Measurements from ENCODE around the gene UQCRC1. TPM values are rescaled to one million over a fixed set of nuclear protein-coding genes. Genes with fewer than 3 reads are reported as not detected.
A peak's percentile ranks its signal among the peaks of the same experiment; 100 is the strongest.
"Not testable (repeated sequence)": the region's sequence is repeated elsewhere in the genome, so short reads cannot be mapped to it uniquely, and the experiment has no call there.

The UQCRC1 gene
- polyA plus RNA-seq, 3 donors, result 326 to 409 (median 350) TPM

DNA sequence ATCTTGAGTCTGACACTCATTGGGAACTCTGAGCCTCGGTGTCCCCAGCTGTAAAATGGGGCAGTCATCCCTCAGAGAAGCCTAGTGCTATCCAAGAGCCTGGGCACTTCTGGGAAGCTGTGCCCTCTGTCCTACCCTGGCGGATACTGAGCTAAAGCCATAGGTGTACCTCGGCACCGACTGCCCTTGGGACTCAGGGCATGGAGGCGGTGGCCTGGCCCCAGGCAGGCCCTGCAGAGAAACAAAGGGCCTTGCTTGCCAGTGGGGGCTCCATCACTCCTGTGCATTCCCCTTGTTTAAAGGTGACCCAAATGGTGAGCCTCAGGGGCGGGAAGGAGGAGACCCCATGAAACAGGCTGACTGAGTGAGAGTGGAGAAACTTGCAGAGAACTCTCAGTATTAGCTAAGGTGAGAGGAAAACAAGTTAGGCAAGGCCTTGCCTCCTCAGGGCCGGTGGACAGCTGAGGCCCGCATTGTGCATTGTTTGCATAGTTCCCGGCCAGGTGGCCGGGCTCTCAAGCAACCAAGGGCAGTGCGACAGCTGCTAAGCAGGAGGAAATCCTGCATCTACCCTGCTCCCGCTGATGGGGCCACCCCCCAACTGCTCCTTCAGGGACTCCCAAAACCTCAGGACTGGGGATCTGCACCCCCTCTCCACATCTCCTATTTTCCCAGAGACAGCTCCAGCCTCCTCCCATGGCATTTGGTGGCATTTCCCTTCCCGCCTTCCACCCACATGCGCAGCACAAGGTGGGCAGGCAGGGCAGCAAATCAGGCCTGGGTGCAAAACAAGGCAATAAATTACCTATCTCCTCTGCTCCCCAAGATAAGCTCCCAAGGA lies 57.1 kb downstream of the UQCRC1 start:
- peaks cover 75 to 81% of the 10 kb centered on the region in 2 donors for H3K4me1 ChIP-seq (ENCODE audit: control insufficient read depth in 1 of 2, insufficient read depth in 2 of 2, low read length in 2 of 2)
- H3K4me3 Mint-ChIP-seq, result no peak overlapping the region
- peaks cover 41 to 68% of the 10 kb centered on the region in 2 donors for H3K36me3 Mint-ChIP-seq
- no peaks in the 10 kb centered on the region for H3K9me3 Mint-ChIP-seq
- TF ChIP-seq, protein P1, sequence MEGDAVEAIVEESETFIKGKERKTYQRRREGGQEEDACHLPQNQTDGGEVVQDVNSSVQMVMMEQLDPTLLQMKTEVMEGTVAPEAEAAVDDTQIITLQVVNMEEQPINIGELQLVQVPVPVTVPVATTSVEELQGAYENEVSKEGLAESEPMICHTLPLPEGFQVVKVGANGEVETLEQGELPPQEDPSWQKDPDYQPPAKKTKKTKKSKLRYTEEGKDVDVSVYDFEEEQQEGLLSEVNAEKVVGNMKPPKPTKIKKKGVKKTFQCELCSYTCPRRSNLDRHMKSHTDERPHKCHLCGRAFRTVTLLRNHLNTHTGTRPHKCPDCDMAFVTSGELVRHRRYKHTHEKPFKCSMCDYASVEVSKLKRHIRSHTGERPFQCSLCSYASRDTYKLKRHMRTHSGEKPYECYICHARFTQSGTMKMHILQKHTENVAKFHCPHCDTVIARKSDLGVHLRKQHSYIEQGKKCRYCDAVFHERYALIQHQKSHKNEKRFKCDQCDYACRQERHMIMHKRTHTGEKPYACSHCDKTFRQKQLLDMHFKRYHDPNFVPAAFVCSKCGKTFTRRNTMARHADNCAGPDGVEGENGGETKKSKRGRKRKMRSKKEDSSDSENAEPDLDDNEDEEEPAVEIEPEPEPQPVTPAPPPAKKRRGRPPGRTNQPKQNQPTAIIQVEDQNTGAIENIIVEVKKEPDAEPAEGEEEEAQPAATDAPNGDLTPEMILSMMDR (IDR thresholded peaks at IDR 0.05), result no peak
- peaks cover 69% of the 10 kb centered on the region for H3K4me1 Mint-ChIP-seq
- H3K9me3 ChIP-seq (replicated peaks in 1 of 2; ENCODE audit: control insufficient read depth in 1 of 2, insufficient read depth in 1 of 2, low read length in 2 of 2), result no peaks in the 10 kb centered on the region
- H3K4me2 ChIP-seq (replicated peaks; ENCODE audit: extremely low read depth, low read length, poor library complexity, severe bottlenecking), result peak overlapping the region; percentile 60
- peaks cover 14% of the 10 kb centered on the region for H4K20me1 ChIP-seq (ENCODE audit: insufficient read depth, low read length)
- peak overlapping the region in 1 of 3 experiments; percentile 15 for H3K4me3 ChIP-seq (replicated peaks in 1 of 3; ENCODE audit: low read depth in 2 of 3, low read length in 3 of 3)
- H3K36me3 ChIP-seq (replicated peaks in 1 of 2; ENCODE audit: control insufficient read depth in 1 of 2, insufficient read depth in 2 of 2, low read length in 2 of 2), result peaks cover 19 to 30% of the 10 kb centered on the region in 2 donors
- no peaks in the 10 kb centered on the region for H3K27me3 ChIP-seq (ENCODE audit: control insufficient read depth in 2 of 2, insufficient read depth in 2 of 2, low read length in 2 of 2)
- WGBS (ENCODE audit: insufficient coverage), result 90% methylated on average over 14 of the region's 14 CpGs
- peak overlapping the region; percentile 66 to 88 (median 82) for H3K27ac Mint-ChIP-seq
- H2AFZ ChIP-seq (ENCODE audit: insufficient read depth, low read depth, low read length, poor library complexity, severe bottlenecking), result no peak overlapping the region
- no peak overlapping the region for H3K9ac ChIP-seq (ENCODE audit: insufficient read depth, low read length, poor library complexity, severe bottlenecking)
- intact Hi-C loops (cut with micrococcal nuclease), result loop anchor here in 1 of 2 donors (10.0 kb wide), 1 partner anchor 132 kb away; the partner anchor contains the start of gene NCKIPSD
- peaks cover 0 to 2% (median 0%) of the 10 kb centered on the region in 3 donors for H3K27me3 Mint-ChIP-seq (ENCODE audit: low read depth in 3 of 3)
- peaks cover 67% of the 10 kb centered on the region for H3K79me2 ChIP-seq (ENCODE audit: insufficient read depth, low read length)
- no peak for DNase-seq
- H3K27ac ChIP-seq (ENCODE audit: low read depth in 1 of 2, low read length in 2 of 2), result peak overlapping the region; percentile 49 to 77

GRCh38 chr3:48551651-48552050 lies 57.8 kb downstream of the UQCRC1 start:
- Histone ChIP-seq H3K27ac (ENCODE audit: low read depth in 1 of 2, low read length in 2 of 2) (peak overlapping the region in 1 of 2 donors; percentile 77), H3K79me2 (ENCODE audit: insufficient read depth, low read length) (peaks cover 67% of the 10 kb centered on the region), H4K20me1 (ENCODE audit: insufficient read depth, low read length) (peaks cover 14% of the 10 kb centered on the region), H3K4me1 (ENCODE audit: control insufficient read depth in 1 of 2, insufficient read depth in 2 of 2, low read length in 2 of 2) (peaks cover 70 to 77% of the 10 kb centered on the region in 2 donors), H3K36me3 (replicated peaks in 1 of 2; ENCODE audit: control insufficient read depth in 1 of 2, insufficient read depth in 2 of 2, low read length in 2 of 2) (peaks cover 26 to 37% of the 10 kb centered on the region in 2 donors)
- H3K4me3 Mint-ChIP-seq; H3K27me3 ChIP-seq (ENCODE audit: control insufficient read depth in 2 of 2, insufficient read depth in 2 of 2, low read length in 2 of 2); H3K27me3 Mint-ChIP-seq (ENCODE audit: low read depth in 3 of 3); H3K27ac Mint-ChIP-seq; H2AFZ ChIP-seq (ENCODE audit: insufficient read depth, low read depth, low read length, poor library complexity, severe bottlenecking); H3K4me2 ChIP-seq (replicated peaks; ENCODE audit: extremely low read depth, low read length, poor library complexity, severe bottlenecking); H3K9me3 ChIP-seq (replicated peaks in 1 of 2; ENCODE audit: control insufficient read depth in 1 of 2, insufficient read depth in 1 of 2, low read length in 2 of 2); DNase-seq; H3K4me3 ChIP-seq (replicated peaks in 1 of 3; ENCODE audit: low read depth in 2 of 3, low read length in 3 of 3); H3K9me3 Mint-ChIP-seq; H3K9ac ChIP-seq (ENCODE audit: insufficient read depth, low read length, poor library complexity, severe bottlenecking): not testable (repeated sequence)
- intact Hi-C loops (cut with micrococcal nuclease), result loop anchor here in 1 of 2 donors (10.0 kb wide), 1 partner anchor 133 kb away; the partner anchor contains the start of gene NCKIPSD
- Mint-ChIP-seq H3K36me3 (peaks cover 48 to 75% of the 10 kb centered on the region in 2 donors), H3K4me1 (peaks cover 70% of the 10 kb centered on the region)
- WGBS (ENCODE audit: insufficient coverage), result 92% methylated on average over 6 of the region's 7 CpGs

Small RNA genes within 50 kb of the gene (small RNA-seq; reads per million reads assigned to genes)
- not detected for gene MIR6823 (ENCODE audit: insufficient read length, low read depth)

Other genes with a start within 250 kb of the UQCRC1 start
- gene FBXW12, start 237.4 kb downstream of the UQCRC1 start, polyA plus RNA-seq, result not detected
- gene PLXNB1, start 179.6 kb downstream of the UQCRC1 start, polyA plus RNA-seq, result 1 to 10 TPM in 1 of 3 donors, under 1 TPM in 1, not detected in 1; 0.14 to 4.3 TPM
- 1 to 10 TPM; 3.6 to 5.9 (median 5.4) TPM for gene CCDC51, start 169.5 kb downstream of the UQCRC1 start, polyA plus RNA-seq
- gene TMA7, start 169.4 kb downstream of the UQCRC1 start, polyA plus RNA-seq, result 100 to 1,000 TPM; 301 to 559 (median 478) TPM
- 1 to 10 TPM; 1.8 to 4.7 (median 2.8) TPM for gene ATRIP, start 162.9 kb downstream of the UQCRC1 start, polyA plus RNA-seq
- gene SHISA5, start 105.5 kb downstream of the UQCRC1 start, polyA plus RNA-seq, result 100 to 1,000 TPM; 147 to 266 (median 242) TPM
- gene PFKFB4, start 52.8 kb downstream of the UQCRC1 start, polyA plus RNA-seq, result 10 to 100 TPM; 32.2 to 44.9 (median 34.9) TPM
- under 1 TPM in 1 of 3 donors, not detected in 2; 0.61 TPM for gene UCN2, start 45.9 kb downstream of the UQCRC1 start, polyA plus RNA-seq
- 1 to 10 TPM in 1 of 3 donors, under 1 TPM in 1, not detected in 1; 0.37 to 1.9 TPM for gene COL7A1, start 14.3 kb downstream of the UQCRC1 start, polyA plus RNA-seq
- gene TMEM89, start 12.1 kb upstream of the UQCRC1 start, polyA plus RNA-seq, result under 1 TPM in 1 of 3 donors, not detected in 2; 0.21 TPM
- gene SLC26A6, start 25.8 kb upstream of the UQCRC1 start, polyA plus RNA-seq, result 10 to 100 TPM; 16.3 to 92.8 (median 20.4) TPM
- under 1 TPM in 1 of 3 donors, not detected in 2; 0.95 TPM for gene CELSR3, start 53.2 kb upstream of the UQCRC1 start, polyA plus RNA-seq
- 10 to 100 TPM in 1 of 3 donors, 1 to 10 TPM in 2; 4.2 to 14.8 (median 4.3) TPM for gene NCKIPSD, start 76.3 kb upstream of the UQCRC1 start, polyA plus RNA-seq
- gene IP6K2, start 107.6 kb upstream of the UQCRC1 start, polyA plus RNA-seq, result 10 to 100 TPM; 16.5 to 53.8 (median 18.7) TPM
- 10 to 100 TPM in 2 of 3 donors, 1 to 10 TPM in 1; 7.5 to 13.0 (median 12.3) TPM for gene PRKAR2A, start 238.2 kb upstream of the UQCRC1 start, polyA plus RNA-seq